ENCODE data around the gene NRP2.

DNA sequence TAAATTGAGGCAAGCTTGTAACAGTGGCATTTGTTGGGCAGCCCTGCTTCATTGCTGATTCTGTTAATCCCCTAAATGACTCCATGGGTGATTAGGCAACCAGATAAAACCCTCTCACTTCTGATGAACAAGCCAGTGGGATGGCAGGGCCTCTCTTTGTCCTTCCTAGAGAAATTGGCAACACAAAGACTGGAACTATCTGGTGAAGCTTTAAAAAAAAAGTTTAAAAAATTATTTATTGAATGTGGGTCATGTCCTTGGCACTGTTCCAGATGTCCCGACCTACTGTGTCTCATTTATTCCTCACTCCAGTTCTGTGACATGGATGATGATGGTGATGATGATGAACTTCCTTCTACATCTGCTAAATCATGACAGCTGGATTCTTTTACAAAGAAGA lies 30.8 kb downstream of the NRP2 start:
- TF ChIP-seq, protein P1, sequence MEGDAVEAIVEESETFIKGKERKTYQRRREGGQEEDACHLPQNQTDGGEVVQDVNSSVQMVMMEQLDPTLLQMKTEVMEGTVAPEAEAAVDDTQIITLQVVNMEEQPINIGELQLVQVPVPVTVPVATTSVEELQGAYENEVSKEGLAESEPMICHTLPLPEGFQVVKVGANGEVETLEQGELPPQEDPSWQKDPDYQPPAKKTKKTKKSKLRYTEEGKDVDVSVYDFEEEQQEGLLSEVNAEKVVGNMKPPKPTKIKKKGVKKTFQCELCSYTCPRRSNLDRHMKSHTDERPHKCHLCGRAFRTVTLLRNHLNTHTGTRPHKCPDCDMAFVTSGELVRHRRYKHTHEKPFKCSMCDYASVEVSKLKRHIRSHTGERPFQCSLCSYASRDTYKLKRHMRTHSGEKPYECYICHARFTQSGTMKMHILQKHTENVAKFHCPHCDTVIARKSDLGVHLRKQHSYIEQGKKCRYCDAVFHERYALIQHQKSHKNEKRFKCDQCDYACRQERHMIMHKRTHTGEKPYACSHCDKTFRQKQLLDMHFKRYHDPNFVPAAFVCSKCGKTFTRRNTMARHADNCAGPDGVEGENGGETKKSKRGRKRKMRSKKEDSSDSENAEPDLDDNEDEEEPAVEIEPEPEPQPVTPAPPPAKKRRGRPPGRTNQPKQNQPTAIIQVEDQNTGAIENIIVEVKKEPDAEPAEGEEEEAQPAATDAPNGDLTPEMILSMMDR (IDR thresholded peaks at IDR 0.05), result no peak
- TF ChIP-seq EZH2 (IDR thresholded peaks at IDR 0.05), result no peak
